ENCODE measurements around the gene LYZL4.

DNA sequence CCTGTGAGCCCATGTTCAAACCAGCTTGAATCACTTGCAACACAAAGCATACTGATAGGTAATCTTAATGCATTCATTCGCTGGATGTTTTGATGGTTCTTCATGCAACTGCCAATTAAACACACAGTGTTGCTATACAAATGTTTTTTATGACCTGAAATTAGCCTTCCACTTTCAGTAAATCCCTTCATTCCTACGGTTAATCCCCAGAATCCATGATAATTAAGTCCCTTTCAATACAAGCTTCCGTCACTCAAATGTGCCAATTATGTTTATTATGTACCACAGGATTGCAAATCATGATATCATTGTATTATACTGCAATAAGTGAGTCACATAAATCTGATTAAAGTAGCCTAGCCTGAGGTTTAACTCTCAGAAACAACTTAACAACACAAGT, 14.5 kb upstream of the LYZL4 start:
- TF ChIP-seq, protein P1, sequence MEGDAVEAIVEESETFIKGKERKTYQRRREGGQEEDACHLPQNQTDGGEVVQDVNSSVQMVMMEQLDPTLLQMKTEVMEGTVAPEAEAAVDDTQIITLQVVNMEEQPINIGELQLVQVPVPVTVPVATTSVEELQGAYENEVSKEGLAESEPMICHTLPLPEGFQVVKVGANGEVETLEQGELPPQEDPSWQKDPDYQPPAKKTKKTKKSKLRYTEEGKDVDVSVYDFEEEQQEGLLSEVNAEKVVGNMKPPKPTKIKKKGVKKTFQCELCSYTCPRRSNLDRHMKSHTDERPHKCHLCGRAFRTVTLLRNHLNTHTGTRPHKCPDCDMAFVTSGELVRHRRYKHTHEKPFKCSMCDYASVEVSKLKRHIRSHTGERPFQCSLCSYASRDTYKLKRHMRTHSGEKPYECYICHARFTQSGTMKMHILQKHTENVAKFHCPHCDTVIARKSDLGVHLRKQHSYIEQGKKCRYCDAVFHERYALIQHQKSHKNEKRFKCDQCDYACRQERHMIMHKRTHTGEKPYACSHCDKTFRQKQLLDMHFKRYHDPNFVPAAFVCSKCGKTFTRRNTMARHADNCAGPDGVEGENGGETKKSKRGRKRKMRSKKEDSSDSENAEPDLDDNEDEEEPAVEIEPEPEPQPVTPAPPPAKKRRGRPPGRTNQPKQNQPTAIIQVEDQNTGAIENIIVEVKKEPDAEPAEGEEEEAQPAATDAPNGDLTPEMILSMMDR (IDR thresholded peaks at IDR 0.05): no peak
- TF ChIP-seq POLR2A (IDR thresholded peaks at IDR 0.05) (no peak), POLR2AphosphoS5 (IDR thresholded peaks at IDR 0.05) (no peak)
